Endothelial cell of umbilical vein (primary cell): Measurements from ENCODE around the gene NAGPA. TPM values are rescaled to one million over a fixed set of nuclear protein-coding genes. Genes with fewer than 3 reads are reported as not detected.

Experiments
- BruUV-seq: library from RNA; stranded (reverse); fragments of 400-500 nt; replicated peaks from 2 replicates; lab custom pipeline; 2021; lab: Mats Ljungman, UMichigan
- CTCF ChIA-PET: fragments of 300-600, 350-600 bp; sonication (Branson Sonifier 250); formaldehyde crosslinking; loops from one replicate; lab custom pipeline; 2021; ENCODE audit warnings: antibody characterized with exemption, inconsistent platforms; lab: Charles Lee
- POLR2A ChIA-PET: fragments of 300-600, 350-600 bp; sonication (Branson Sonifier 250); formaldehyde crosslinking; loops from one replicate; lab custom pipeline; 2021; ENCODE audit warnings: antibody characterized with exemption, inconsistent platforms; lab: Charles Lee
- DNase-seq: peaks from one replicate; pipeline ENCODE4 v3.0.0-alpha.2; 2011; ENCODE audit warnings: low read depth, low spot score
- FAIRE-seq: peaks from 2 replicates; lab custom pipeline; 2011; peaks lifted over from hg19 to GRCh38; lab: Jason Lieb, UNC
- H2AFZ ChIP-seq: 2 replicates; pipeline ENCODE4 v1.6.0; 2012; ENCODE audit warnings: low read depth, low read length, control low read depth, inconsistent platforms
- H3K27ac ChIP-seq: 2 replicates; pipeline ENCODE4 v1.5.1; 2011; ENCODE audit warnings: low read depth, mild to moderate bottlenecking, control low read depth, low read length, moderate library complexity; ENCODE audit not compliant: insufficient read depth
- H3K27me3 ChIP-seq, 2 experiments: 2 replicates each; pipeline versions ENCODE4 v1.6.0 to v1.6.1; 2011; ENCODE audit warnings: low read length in 2 of 2, mixed read lengths in 1 of 2; ENCODE audit not compliant: control insufficient read depth in 2 of 2, insufficient read depth in 2 of 2
- H3K36me3 ChIP-seq, 2 experiments: 2 replicates in 1 of 2; 3 replicates in 1 of 2; pipeline ENCODE4 v1.5.1; 2011; ENCODE audit warnings: low read length in 2 of 2, mild to moderate bottlenecking in 1 of 2, moderate library complexity in 1 of 2; ENCODE audit not compliant: control insufficient read depth in 2 of 2, insufficient read depth in 2 of 2; ENCODE audit errors: extremely low read depth in 1 of 2
- H3K4me1 ChIP-seq: 3 replicates; pipeline ENCODE4 v1.5.1; 2011; ENCODE audit warnings: mild to moderate bottlenecking, low read length; ENCODE audit not compliant: control insufficient read depth, insufficient read depth; ENCODE audit errors: extremely low read depth
- H3K4me2 ChIP-seq: 2 replicates; pipeline ENCODE4 v1.6.1; 2011; ENCODE audit warnings: low read length, control low read depth, mixed read lengths; ENCODE audit not compliant: insufficient read depth
- H3K4me3 ChIP-seq, 3 experiments: fragments of 200-600 bp in 1 of 3; sonication (generic), shearing (Covaris generic) in 1 of 3; replicated peaks in 1 of 3; 2 replicates each; pipeline ENCODE4 v1.5.1; 2011 to 2016; ENCODE audit warnings: control low read depth in 3 of 3, low read length in 3 of 3, mild to moderate bottlenecking in 2 of 3, inconsistent platforms in 1 of 3, low read depth in 1 of 3, moderate library complexity in 1 of 3; ENCODE audit not compliant: insufficient read depth in 1 of 3
- H3K79me2 ChIP-seq: 2 replicates; pipeline ENCODE4 v1.6.0; 2012; ENCODE audit warnings: low read length, inconsistent platforms; ENCODE audit not compliant: control insufficient read depth, insufficient read depth
- H3K9ac ChIP-seq: replicated peaks from 2 replicates; pipeline ENCODE3; 2011; ENCODE audit warnings: low read length, control low read depth; ENCODE audit not compliant: insufficient read depth; ENCODE audit errors: extremely low read depth
- H3K9me1 ChIP-seq: replicated peaks from 3 replicates; pipeline ENCODE4 v1.6.0; 2011; ENCODE audit warnings: mild to moderate bottlenecking, low read length; ENCODE audit not compliant: control insufficient read depth, insufficient read depth; ENCODE audit errors: extremely low read depth
- H3K9me3 ChIP-seq: replicated peaks from 2 replicates; pipeline ENCODE4 v1.5.1; 2012; ENCODE audit warnings: low read length, inconsistent platforms; ENCODE audit not compliant: control insufficient read depth, insufficient read depth
- H4K20me1 ChIP-seq: replicated peaks from 2 replicates; pipeline ENCODE3; 2011; ENCODE audit warnings: mild to moderate bottlenecking, low read length; ENCODE audit not compliant: control insufficient read depth, insufficient read depth; ENCODE audit errors: extremely low read depth
- EZH2 ChIP-seq: IDR thresholded peaks from 2 replicates; pipeline ENCODE4 v1.6.1; 2012; ENCODE audit warnings: borderline replicate concordance, low read depth, mild to moderate bottlenecking, moderate library complexity, low read length, inconsistent platforms; ENCODE audit not compliant: severe bottlenecking
- FOS ChIP-seq: IDR thresholded peaks from 2 replicates; pipeline ENCODE4 v1.6.1; 2011; ENCODE audit warnings: mild to moderate bottlenecking, low read length, moderate library complexity, borderline replicate concordance; ENCODE audit not compliant: insufficient read depth
- GATA2 ChIP-seq: IDR thresholded peaks from 2 replicates; pipeline ENCODE4 v1.7.0; 2011; ENCODE audit warnings: low read depth, mild to moderate bottlenecking, moderate library complexity, mixed read lengths, low read length; ENCODE audit not compliant: insufficient read length, insufficient read depth
- JUN ChIP-seq: IDR thresholded peaks from 2 replicates; pipeline ENCODE4 v1.6.1; 2011; ENCODE audit warnings: borderline replicate concordance, low read depth; ENCODE audit not compliant: insufficient read length, insufficient read depth
- MYC ChIP-seq: IDR thresholded peaks from one replicate; pipeline ENCODE4 v1.6.1; 2011; ENCODE audit warnings: mild to moderate bottlenecking, low read depth, low read length
- POLR2A ChIP-seq: IDR thresholded peaks from 2 replicates; pipeline ENCODE4 v1.6.1; 2012; ENCODE audit warnings: low read depth, mild to moderate bottlenecking, control low read depth, low read length
- POLR2AphosphoS5 ChIP-seq: IDR thresholded peaks from 2 replicates; pipeline ENCODE4 v1.6.1; 2012; ENCODE audit warnings: low read depth, mild to moderate bottlenecking, control low read depth, low read length, moderate library complexity; ENCODE audit not compliant: insufficient read depth
- dilution Hi-C: fragments of 300-500 bp; cut with MboI; formaldehyde crosslinking; loops from one replicate; pipeline ENCODE4 v1.15.0; 2019; ENCODE audit warnings: low sequenced_read_pairs; ENCODE audit not compliant: extremely low pct_ligation_motif_present
- intact Hi-C: fragments of 100-400 bp; cut with micrococcal nuclease; formaldehyde crosslinking; loops from one replicate; pipeline ENCODE4 v1.10.0; 2022
- polyA plus RNA-seq, 4 experiments: library from polyadenylated mRNA; depleted of rRNA in 3 of 4; stranded (reverse) in 3 of 4; unstranded in 1 of 4; fragments of >200 nt; gene quantifications; 2 replicates each; pipeline versions ENCODE4 v1.2.1 to v1.2.3, GENCODE V29; 2011 to 2012; ENCODE audit warnings: missing spikeins in 1 of 4
- total RNA-seq: library from RNA; stranded (reverse); gene quantifications from 2 replicates; pipeline ENCODE4 v1.2.3, GENCODE V29; 2021
- TF ChIP-seq, protein P1 (sequence below): IDR thresholded peaks from 2 replicates; pipeline ENCODE4 v1.6.1; 2011; ENCODE audit not compliant: insufficient read depth, insufficient read length
- TF ChIP-seq, protein P2 (sequence below), 2 donors: IDR thresholded peaks; 1 replicate in 1 of 2; 2 replicates in 1 of 2; pipeline ENCODE4 v1.5.1; 2011; ENCODE audit warnings: low read length in 2 of 2, mild to moderate bottlenecking in 2 of 2, moderate library complexity in 2 of 2, control low read depth in 1 of 2, inconsistent platforms in 1 of 2, low read depth in 1 of 2; ENCODE audit not compliant: insufficient read depth in 1 of 2; ENCODE audit errors: extremely low read depth in 1 of 2

NAGPA gene
- total and polyA plus RNA-seq, 2 donors (not counting 3 experiments of a cell fraction or from before 2014, with no cell fraction given): 29.6 to 29.9 TPM

DNA sequence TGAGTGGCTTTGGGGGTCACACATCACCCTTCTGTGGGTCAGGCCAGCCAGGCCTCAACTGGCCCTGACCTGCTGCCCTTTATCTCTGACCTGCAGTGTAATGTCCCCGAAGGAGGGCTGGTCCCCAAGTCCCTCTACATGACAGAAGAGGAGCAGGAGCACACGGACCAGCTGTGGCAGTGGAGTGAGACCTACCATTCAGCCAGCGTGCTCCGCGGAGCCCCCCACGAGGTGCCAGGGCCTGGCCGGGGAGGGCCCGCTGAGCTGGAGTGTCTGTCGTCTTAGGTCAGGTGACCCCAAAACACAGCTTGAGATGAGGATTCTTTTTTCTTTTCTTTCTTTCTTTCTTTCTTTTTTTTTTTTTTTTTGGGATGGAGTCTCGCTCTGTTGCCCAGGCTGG is 26.5 kb downstream of the NAGPA start:
- Histone ChIP-seq H3K36me3 (no peaks in the 10 kb centered on the region), H3K27ac (no peak overlapping the region), H3K4me1 (no peaks in the 10 kb centered on the region), H3K79me2 (no peaks in the 10 kb centered on the region), H4K20me1 (no peaks in the 10 kb centered on the region), H3K4me3 (no peak overlapping the region), H3K9ac (no peak overlapping the region), H3K9me1 (no peaks in the 10 kb centered on the region), H2AFZ (no peak overlapping the region), H3K27me3 (no peaks in the 10 kb centered on the region), H3K9me3 (no peaks in the 10 kb centered on the region), H3K4me2 (no peak overlapping the region)
- ChIA-PET CTCF (no interaction called here), POLR2A (no interaction called here)
- intact Hi-C loops (no loop called here), dilution Hi-C loops (no loop called here)
- no peak for FAIRE-seq
- DNase-seq: no peak
- no peak for TF ChIP-seq POLR2A
- TF ChIP-seq GATA2: no peak
- TF ChIP-seq, protein P1, sequence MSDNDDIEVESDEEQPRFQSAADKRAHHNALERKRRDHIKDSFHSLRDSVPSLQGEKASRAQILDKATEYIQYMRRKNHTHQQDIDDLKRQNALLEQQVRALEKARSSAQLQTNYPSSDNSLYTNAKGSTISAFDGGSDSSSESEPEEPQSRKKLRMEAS: no peak
- TF ChIP-seq POLR2AphosphoS5: no peak
- no peak for TF ChIP-seq MYC
- TF ChIP-seq JUN: no peak
- TF ChIP-seq, protein P2, sequence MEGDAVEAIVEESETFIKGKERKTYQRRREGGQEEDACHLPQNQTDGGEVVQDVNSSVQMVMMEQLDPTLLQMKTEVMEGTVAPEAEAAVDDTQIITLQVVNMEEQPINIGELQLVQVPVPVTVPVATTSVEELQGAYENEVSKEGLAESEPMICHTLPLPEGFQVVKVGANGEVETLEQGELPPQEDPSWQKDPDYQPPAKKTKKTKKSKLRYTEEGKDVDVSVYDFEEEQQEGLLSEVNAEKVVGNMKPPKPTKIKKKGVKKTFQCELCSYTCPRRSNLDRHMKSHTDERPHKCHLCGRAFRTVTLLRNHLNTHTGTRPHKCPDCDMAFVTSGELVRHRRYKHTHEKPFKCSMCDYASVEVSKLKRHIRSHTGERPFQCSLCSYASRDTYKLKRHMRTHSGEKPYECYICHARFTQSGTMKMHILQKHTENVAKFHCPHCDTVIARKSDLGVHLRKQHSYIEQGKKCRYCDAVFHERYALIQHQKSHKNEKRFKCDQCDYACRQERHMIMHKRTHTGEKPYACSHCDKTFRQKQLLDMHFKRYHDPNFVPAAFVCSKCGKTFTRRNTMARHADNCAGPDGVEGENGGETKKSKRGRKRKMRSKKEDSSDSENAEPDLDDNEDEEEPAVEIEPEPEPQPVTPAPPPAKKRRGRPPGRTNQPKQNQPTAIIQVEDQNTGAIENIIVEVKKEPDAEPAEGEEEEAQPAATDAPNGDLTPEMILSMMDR (IDR thresholded peaks at IDR 0.05; ENCODE audit: extremely low read depth in 1 of 2, insufficient read depth in 1 of 2, low read depth in 1 of 2, low read length in 2 of 2): no peak
- TF ChIP-seq EZH2: no peak
- TF ChIP-seq FOS: no peak
- BruUV-seq: no TSS peak
